Osteoblast (primary cell): ENCODE results near the gene FBXO22. TPM values are rescaled to one million over a fixed set of nuclear protein-coding genes. Genes with fewer than 3 reads are reported as not detected.

Source experiments
- DNase-seq: peaks from one replicate; pipeline ENCODE4 v3.0.0; 2011; ENCODE audit warnings: low spot score, mixed read lengths; ENCODE audit not compliant: insufficient read length; ENCODE audit errors: missing footprints
- H2AFZ ChIP-seq: 2 replicates; pipeline ENCODE4 v1.6.0; 2011; ENCODE audit warnings: mild to moderate bottlenecking, low read length
- H3K27ac ChIP-seq: 2 replicates; pipeline ENCODE4 v1.5.1; 2011; ENCODE audit warnings: mild to moderate bottlenecking, low read depth, low read length, moderate library complexity
- H3K27me3 ChIP-seq: 2 replicates; pipeline ENCODE4 v1.6.0; 2012; ENCODE audit warnings: mild to moderate bottlenecking, control low read depth, inconsistent platforms, low read length, moderate library complexity; ENCODE audit not compliant: insufficient read depth
- H3K36me3 ChIP-seq: 2 replicates; pipeline ENCODE4 v1.5.1; 2011; ENCODE audit warnings: mild to moderate bottlenecking, low read length, control low read depth, moderate library complexity; ENCODE audit not compliant: insufficient read depth
- H3K4me1 ChIP-seq: 2 replicates; pipeline ENCODE4 v1.5.1; 2011; ENCODE audit warnings: mild to moderate bottlenecking, low read length, control low read depth, moderate library complexity; ENCODE audit not compliant: insufficient read depth
- H3K4me2 ChIP-seq: 2 replicates; pipeline ENCODE4 v1.6.0; 2011; ENCODE audit warnings: mild to moderate bottlenecking, low read length; ENCODE audit not compliant: insufficient read depth
- H3K4me3 ChIP-seq: fragments of 200-600 bp; sonication (generic); 3 replicates; pipeline ENCODE4 v1.5.1; 2012; ENCODE audit warnings: mild to moderate bottlenecking, low read length, inconsistent platforms; ENCODE audit not compliant: insufficient read depth
- H3K79me2 ChIP-seq: 2 replicates; pipeline ENCODE4 v1.6.0; 2012; ENCODE audit warnings: mild to moderate bottlenecking, low read length, control low read depth, inconsistent platforms; ENCODE audit not compliant: insufficient read depth
- H3K9me3 ChIP-seq: 2 replicates; pipeline ENCODE4 v1.5.1; 2011; ENCODE audit warnings: low read depth, low read length, control low read depth
- H4K20me1 ChIP-seq: 2 replicates; pipeline ENCODE4 v1.6.0; 2012; ENCODE audit warnings: mild to moderate bottlenecking, low read length, control low read depth; ENCODE audit not compliant: insufficient read depth
- total RNA-seq: library from RNA; depleted of rRNA; stranded (reverse); fragments of >200 nt; gene quantifications from 2 replicates; pipeline ENCODE4 v1.2.3, GENCODE V29; 2012
- TF ChIP-seq, protein P1 (sequence below): IDR thresholded peaks from 2 replicates; pipeline ENCODE4 v1.5.1; 2011; ENCODE audit warnings: mild to moderate bottlenecking, low read depth, low read length, moderate library complexity; ENCODE audit errors: extremely low read depth

FBXO22 gene
- total RNA-seq, 1 donor: 27.1 TPM

DNA sequence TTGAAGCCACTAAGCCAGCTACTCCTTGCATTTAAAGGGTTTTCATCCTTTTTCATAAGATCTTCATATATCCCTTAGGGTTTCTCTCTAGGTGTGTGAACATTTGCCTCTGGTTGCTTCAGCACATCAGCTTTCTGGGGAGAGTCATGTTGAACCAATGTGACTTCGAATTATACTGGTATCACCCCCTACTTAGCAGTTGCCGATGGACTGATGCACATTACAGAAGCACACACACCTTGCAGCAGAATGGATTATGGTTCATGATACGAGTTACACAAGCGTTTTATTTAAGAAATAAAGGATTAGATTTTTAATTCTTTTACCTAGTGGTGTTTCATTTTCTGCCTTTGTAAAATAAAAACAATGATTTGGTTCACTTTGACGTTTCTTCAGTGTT is 39.6 kb downstream of the FBXO22 start:
- TF ChIP-seq, protein P1, sequence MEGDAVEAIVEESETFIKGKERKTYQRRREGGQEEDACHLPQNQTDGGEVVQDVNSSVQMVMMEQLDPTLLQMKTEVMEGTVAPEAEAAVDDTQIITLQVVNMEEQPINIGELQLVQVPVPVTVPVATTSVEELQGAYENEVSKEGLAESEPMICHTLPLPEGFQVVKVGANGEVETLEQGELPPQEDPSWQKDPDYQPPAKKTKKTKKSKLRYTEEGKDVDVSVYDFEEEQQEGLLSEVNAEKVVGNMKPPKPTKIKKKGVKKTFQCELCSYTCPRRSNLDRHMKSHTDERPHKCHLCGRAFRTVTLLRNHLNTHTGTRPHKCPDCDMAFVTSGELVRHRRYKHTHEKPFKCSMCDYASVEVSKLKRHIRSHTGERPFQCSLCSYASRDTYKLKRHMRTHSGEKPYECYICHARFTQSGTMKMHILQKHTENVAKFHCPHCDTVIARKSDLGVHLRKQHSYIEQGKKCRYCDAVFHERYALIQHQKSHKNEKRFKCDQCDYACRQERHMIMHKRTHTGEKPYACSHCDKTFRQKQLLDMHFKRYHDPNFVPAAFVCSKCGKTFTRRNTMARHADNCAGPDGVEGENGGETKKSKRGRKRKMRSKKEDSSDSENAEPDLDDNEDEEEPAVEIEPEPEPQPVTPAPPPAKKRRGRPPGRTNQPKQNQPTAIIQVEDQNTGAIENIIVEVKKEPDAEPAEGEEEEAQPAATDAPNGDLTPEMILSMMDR: no peak
- Histone ChIP-seq H3K9me3 (no peaks in the 10 kb centered on the region), H3K79me2 (no peaks in the 10 kb centered on the region), H3K4me2 (no peak overlapping the region), H3K4me1 (peaks cover 27% of the 10 kb centered on the region), H2AFZ (no peak overlapping the region), H3K36me3 (no peaks in the 10 kb centered on the region), H4K20me1 (no peaks in the 10 kb centered on the region), H3K27me3 (no peaks in the 10 kb centered on the region), H3K27ac (no peak overlapping the region), H3K4me3 (no peak overlapping the region)
- DNase-seq: no peak

DNA sequence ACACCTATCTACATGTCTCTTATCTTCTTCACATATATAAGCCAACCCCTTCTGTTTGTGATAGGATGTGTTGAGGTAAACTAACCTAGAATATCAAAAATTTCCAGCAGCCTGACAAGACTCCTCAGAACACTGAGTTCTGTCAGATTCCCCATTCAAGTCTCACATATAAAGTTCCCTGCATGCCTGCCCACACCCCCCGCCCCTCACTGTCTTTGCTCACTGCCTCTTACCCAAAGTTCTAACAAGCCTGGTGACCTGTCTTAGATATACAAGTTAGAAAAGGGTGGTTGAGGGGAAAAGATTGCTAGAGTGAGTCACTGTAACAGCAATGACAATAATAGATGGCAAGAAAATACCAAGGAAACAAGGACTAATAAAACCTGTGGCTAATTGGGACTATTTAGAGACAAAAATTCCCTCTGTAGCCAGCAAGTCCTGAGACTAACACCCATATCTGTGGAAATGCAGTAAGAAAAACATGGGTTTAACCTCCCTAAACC is 40.1 kb downstream of the FBXO22 start:
- no peak overlapping the region for H2AFZ ChIP-seq
- no peaks in the 10 kb centered on the region for H3K27me3 ChIP-seq
- TF ChIP-seq, protein P1: no peak
- DNase-seq: no peak
- H3K4me1 ChIP-seq: peaks cover 27% of the 10 kb centered on the region
- no peaks in the 10 kb centered on the region for H3K79me2 ChIP-seq
- H3K27ac ChIP-seq: no peak overlapping the region
- H3K9me3 ChIP-seq: no peaks in the 10 kb centered on the region
- no peaks in the 10 kb centered on the region for H3K36me3 ChIP-seq
- H4K20me1 ChIP-seq: no peaks in the 10 kb centered on the region
- no peak overlapping the region for H3K4me3 ChIP-seq
- no peak overlapping the region for H3K4me2 ChIP-seq

DNA sequence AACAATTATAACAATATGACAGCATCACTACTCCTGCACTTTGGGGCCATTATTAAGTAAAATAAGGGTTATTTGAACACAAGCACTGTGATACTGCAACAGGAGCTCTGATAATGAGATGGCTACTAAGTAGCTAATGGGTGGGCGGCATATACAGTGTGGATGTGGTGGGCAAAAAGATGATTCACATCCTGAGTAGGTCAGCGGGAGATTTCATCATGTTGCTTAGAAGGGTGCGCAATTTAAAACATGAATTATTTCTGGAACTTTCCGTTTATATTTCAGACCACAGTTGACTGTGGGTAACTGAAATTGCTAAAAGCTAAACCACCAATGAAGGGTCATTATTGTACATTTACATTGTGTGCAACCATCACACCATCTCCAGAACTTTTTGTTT is 42.3 kb downstream of the FBXO22 start:
- TF ChIP-seq, protein P1: no peak
- Histone ChIP-seq H3K9me3 (no peaks in the 10 kb centered on the region), H3K36me3 (no peaks in the 10 kb centered on the region), H3K4me3 (no peak overlapping the region), H2AFZ (no peak overlapping the region), H3K27me3 (no peaks in the 10 kb centered on the region), H3K4me2 (peak overlapping the region; percentile 21), H3K27ac (no peak overlapping the region), H3K4me1 (peaks cover 27% of the 10 kb centered on the region), H3K79me2 (no peaks in the 10 kb centered on the region), H4K20me1 (no peaks in the 10 kb centered on the region)
- DNase-seq: peak; percentile 13

DNA sequence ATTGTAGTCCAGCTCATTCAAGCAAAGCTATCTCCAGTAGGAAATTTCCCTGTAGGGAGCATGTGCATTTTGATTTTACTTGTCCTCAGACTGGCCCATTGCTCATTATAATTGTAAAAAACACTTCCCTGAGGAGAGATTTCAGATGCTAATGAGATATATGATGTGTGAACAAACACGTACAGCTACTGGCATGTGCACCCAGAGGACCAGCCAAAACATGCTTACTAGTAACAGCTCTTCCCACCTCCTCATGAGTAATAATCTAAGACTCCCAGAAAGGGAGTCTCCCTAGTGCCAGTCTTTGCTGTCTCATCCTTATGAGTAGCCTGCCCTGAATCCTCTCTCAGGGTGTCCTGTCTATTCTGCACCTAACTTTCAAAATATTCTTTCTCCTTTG is 43.4 kb downstream of the FBXO22 start:
- Histone ChIP-seq H3K27me3 (no peaks in the 10 kb centered on the region), H3K4me2 (no peak overlapping the region), H3K9me3 (no peaks in the 10 kb centered on the region), H2AFZ (no peak overlapping the region), H3K79me2 (no peaks in the 10 kb centered on the region), H3K27ac (no peak overlapping the region), H3K4me3 (no peak overlapping the region), H3K4me1 (peaks cover 27% of the 10 kb centered on the region), H3K36me3 (no peaks in the 10 kb centered on the region), H4K20me1 (no peaks in the 10 kb centered on the region)
- TF ChIP-seq, protein P1: no peak
- DNase-seq: peak; percentile 69
